ENCODE data around the gene CXCL5.

The CXCL5 gene

GRCh38 chr4:74018116-74018515 lies 19.6 kb upstream of the CXCL5 start:
- H3K4me3 ChIP-seq (ENCODE audit: low read depth, low read length) = no peak overlapping the region
- no peak for DNase-seq (ENCODE audit: low read depth)
- TF ChIP-seq, protein P1, sequence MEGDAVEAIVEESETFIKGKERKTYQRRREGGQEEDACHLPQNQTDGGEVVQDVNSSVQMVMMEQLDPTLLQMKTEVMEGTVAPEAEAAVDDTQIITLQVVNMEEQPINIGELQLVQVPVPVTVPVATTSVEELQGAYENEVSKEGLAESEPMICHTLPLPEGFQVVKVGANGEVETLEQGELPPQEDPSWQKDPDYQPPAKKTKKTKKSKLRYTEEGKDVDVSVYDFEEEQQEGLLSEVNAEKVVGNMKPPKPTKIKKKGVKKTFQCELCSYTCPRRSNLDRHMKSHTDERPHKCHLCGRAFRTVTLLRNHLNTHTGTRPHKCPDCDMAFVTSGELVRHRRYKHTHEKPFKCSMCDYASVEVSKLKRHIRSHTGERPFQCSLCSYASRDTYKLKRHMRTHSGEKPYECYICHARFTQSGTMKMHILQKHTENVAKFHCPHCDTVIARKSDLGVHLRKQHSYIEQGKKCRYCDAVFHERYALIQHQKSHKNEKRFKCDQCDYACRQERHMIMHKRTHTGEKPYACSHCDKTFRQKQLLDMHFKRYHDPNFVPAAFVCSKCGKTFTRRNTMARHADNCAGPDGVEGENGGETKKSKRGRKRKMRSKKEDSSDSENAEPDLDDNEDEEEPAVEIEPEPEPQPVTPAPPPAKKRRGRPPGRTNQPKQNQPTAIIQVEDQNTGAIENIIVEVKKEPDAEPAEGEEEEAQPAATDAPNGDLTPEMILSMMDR (IDR thresholded peaks at IDR 0.05; ENCODE audit: low read depth, low read length, missing control alignments) = no peak

- no peak for DNase-seq (ENCODE audit: low read depth)
- TF ChIP-seq, protein P1 (IDR thresholded peaks at IDR 0.05; ENCODE audit: low read depth, low read length, missing control alignments) = no peak
- no peak overlapping the region for H3K4me3 ChIP-seq (ENCODE audit: low read depth, low read length)
Observed at GRCh38 chr4:74016068-74016467, 17.6 kb upstream of the CXCL5 start.

- no peak for DNase-seq (ENCODE audit: low read depth)
- TF ChIP-seq, protein P1 (IDR thresholded peaks at IDR 0.05; ENCODE audit: low read depth, low read length, missing control alignments) = no peak
- no peak overlapping the region for H3K4me3 ChIP-seq (ENCODE audit: low read depth, low read length)
Observed at GRCh38 chr4:74015126-74015780, 16.8 kb upstream of the CXCL5 start.

DNA sequence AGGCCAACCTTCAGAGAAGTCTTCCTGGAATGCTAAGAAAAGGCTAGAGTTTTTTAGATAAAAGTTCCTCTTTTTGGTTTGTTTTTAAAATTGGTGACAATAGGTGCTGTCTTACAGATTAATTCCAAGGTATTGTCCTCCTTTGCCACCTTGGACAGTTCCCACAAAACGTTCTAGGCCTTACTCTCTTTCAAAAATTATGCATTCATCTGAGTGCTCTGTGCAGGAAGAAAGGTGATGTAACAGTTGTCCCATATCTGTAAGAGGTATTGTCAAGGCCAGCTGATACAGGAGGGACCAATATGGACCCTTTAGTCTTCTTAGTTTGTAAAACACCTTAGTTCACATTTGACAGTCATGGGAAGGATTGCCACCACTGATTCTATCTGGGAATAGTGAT lies 15.9 kb upstream of the CXCL5 start:
- TF ChIP-seq, protein P1 (IDR thresholded peaks at IDR 0.05; ENCODE audit: low read depth, low read length, missing control alignments) = no peak
- no peak for DNase-seq (ENCODE audit: low read depth)
- H3K4me3 ChIP-seq (ENCODE audit: low read depth, low read length) = no peak overlapping the region

GRCh38 chr4:74013264-74013663 lies 14.8 kb upstream of the CXCL5 start:
- DNase-seq (ENCODE audit: low read depth) = no peak
- no peak overlapping the region for H3K4me3 ChIP-seq (ENCODE audit: low read depth, low read length)
- TF ChIP-seq, protein P1 (IDR thresholded peaks at IDR 0.05; ENCODE audit: low read depth, low read length, missing control alignments) = no peak

- no peak overlapping the region for H3K4me3 ChIP-seq (ENCODE audit: low read depth, low read length)
- no peak for DNase-seq (ENCODE audit: low read depth)
- TF ChIP-seq, protein P1 (IDR thresholded peaks at IDR 0.05; ENCODE audit: low read depth, low read length, missing control alignments) = no peak
Observed at GRCh38 chr4:74012130-74012529, 13.7 kb upstream of the CXCL5 start.

- DNase-seq (ENCODE audit: low read depth) = no peak
- no peak overlapping the region for H3K4me3 ChIP-seq (ENCODE audit: low read depth, low read length)
- TF ChIP-seq, protein P1 (IDR thresholded peaks at IDR 0.05; ENCODE audit: low read depth, low read length, missing control alignments) = no peak
Observed at GRCh38 chr4:74009307-74009706, 10.8 kb upstream of the CXCL5 start.
